ENCODE measurements around the gene ELAVL4. TPM values are rescaled to one million over a fixed set of nuclear protein-coding genes. Genes with fewer than 3 reads are reported as not detected.

Gene ELAVL4
- total RNA-seq, 4 donors from 2014 or later, result not detected

DNA sequence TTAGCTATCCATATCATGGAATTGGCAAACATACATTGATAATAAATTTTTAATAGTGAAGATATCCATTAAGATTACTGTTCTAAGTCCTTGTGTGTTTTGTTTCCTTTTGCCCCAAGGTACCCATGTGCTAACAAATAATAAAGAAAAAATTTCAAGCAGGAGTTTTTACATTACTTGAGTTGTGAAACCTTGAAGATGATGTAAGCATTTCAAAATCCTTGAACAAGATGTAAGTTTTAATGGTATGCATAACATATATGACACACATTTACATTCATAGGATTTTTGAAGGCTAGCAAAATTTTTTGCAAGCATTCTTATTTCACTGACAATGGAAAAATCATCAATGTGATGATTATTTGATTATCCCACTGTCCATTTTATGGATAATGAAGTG, 10.9 kb upstream of the ELAVL4 start:
- Histone ChIP-seq H3K36me3 (no peaks in the 10 kb centered on the region), H3K27ac (no peak overlapping the region), H3K27me3 (no peaks in the 10 kb centered on the region), H3K4me3 (no peak overlapping the region), H3K9me3 (no peaks in the 10 kb centered on the region), H3K4me1 (no peaks in the 10 kb centered on the region)
- TF ChIP-seq POLR2A (IDR thresholded peaks at IDR 0.05), result no peak
- TF ChIP-seq, protein P1, sequence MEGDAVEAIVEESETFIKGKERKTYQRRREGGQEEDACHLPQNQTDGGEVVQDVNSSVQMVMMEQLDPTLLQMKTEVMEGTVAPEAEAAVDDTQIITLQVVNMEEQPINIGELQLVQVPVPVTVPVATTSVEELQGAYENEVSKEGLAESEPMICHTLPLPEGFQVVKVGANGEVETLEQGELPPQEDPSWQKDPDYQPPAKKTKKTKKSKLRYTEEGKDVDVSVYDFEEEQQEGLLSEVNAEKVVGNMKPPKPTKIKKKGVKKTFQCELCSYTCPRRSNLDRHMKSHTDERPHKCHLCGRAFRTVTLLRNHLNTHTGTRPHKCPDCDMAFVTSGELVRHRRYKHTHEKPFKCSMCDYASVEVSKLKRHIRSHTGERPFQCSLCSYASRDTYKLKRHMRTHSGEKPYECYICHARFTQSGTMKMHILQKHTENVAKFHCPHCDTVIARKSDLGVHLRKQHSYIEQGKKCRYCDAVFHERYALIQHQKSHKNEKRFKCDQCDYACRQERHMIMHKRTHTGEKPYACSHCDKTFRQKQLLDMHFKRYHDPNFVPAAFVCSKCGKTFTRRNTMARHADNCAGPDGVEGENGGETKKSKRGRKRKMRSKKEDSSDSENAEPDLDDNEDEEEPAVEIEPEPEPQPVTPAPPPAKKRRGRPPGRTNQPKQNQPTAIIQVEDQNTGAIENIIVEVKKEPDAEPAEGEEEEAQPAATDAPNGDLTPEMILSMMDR (IDR thresholded peaks at IDR 0.05), result no peak
- intact Hi-C loops (cut with DNase I), result no loop called here
- DNase-seq, result no peak

DNA sequence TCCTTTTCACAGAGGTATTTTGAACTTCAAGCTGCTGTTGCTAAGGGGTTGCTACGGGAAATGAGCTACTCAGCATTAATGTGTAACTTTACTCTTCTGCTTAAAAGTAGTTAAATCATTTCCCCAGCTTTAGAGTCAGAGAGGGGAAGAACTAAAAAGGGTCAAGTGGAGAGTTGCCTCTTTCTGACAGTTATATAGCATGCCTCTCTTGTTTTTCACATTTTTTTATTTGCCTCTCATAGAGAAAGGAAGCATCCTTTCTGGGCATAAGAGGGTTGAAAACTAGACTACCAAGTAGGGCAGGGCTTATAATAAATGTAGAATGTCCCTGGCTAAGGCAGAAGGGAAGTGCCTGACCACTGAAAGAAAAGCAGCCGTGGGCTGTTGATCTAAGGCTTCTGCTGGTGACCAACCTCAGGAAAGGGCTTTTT, 10.1 kb upstream of the ELAVL4 start:
- intact Hi-C loops (cut with DNase I), result no loop called here
- no peaks in the 10 kb centered on the region for H3K36me3 ChIP-seq
- no peaks in the 10 kb centered on the region for H3K9me3 ChIP-seq
- H3K4me1 ChIP-seq, result no peaks in the 10 kb centered on the region
- TF ChIP-seq POLR2A (IDR thresholded peaks at IDR 0.05), result no peak
- TF ChIP-seq, protein P1 (IDR thresholded peaks at IDR 0.05), result no peak
- H3K27ac ChIP-seq, result no peak overlapping the region
- 19 to 32% methylated on average over 2 of the region's 2 CpGs for WGBS, 2 donors
- no peak for DNase-seq
- H3K27me3 ChIP-seq, result no peaks in the 10 kb centered on the region
- H3K4me3 ChIP-seq, result no peak overlapping the region

DNA sequence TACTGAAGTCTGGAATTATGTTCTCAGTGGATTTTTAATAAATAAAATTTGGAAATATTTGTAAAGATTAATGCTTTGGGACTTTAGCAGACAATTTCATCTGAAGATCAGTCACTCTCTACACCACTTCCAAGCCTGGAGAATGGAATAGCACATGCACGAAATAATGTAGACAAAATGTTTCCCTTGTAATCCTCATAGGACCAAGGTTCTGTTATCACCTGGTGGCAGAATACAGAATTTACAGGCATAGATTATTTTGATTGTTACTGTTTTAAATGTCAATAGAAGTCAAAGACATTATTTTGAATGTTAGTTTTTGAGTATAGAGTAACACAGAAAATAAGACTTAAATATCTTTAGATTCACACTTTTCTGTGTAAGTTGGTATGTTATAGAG, 9.1 kb upstream of the ELAVL4 start:
- intact Hi-C loops (cut with DNase I), result no loop called here
- no peak for DNase-seq
- H3K4me3 ChIP-seq, result no peak overlapping the region
- 53 to 86% methylated on average over 1 of the region's 1 CpG for WGBS, 2 donors
- H3K9me3 ChIP-seq, result no peaks in the 10 kb centered on the region
- H3K27me3 ChIP-seq, result peaks cover 0 to 2% (median 0%) of the 10 kb centered on the region in 4 donors
- no peak overlapping the region for H3K27ac ChIP-seq
- no peaks in the 10 kb centered on the region for H3K4me1 ChIP-seq
- H3K36me3 ChIP-seq, result no peaks in the 10 kb centered on the region
- TF ChIP-seq, protein P1 (IDR thresholded peaks at IDR 0.05), result no peak
- TF ChIP-seq POLR2A (IDR thresholded peaks at IDR 0.05), result no peak

DNA sequence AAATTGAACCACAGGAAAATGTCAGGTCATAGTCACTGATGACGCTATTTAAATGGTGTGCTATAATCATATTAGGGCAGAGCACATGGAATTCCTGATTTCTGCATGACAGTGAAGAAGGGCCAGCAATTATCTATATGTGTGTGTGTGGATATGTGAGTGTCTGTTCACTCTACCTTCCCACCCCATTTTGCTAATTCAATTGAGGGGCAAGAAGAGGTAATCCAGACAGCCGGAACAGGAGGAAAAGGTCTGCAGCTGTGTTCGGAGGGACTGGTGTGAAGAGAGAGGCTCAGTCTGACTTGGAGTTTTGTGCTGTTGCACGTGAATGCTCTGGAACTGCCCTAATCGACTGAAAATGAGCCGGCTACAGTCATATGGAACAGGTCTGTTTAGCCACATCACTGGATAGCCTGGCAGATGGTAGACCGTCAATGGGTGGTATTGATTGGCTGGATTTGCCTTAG, 5.1 kb upstream of the ELAVL4 start:
- no peak for DNase-seq
- Histone ChIP-seq H3K27me3 (peaks cover 0 to 9% (median 0%) of the 10 kb centered on the region in 4 donors), H3K4me3 (no peak overlapping the region), H3K36me3 (no peaks in the 10 kb centered on the region), H3K9me3 (no peaks in the 10 kb centered on the region), H3K4me1 (no peaks in the 10 kb centered on the region), H3K27ac (no peak overlapping the region)
- intact Hi-C loops (cut with DNase I), result no loop called here
- WGBS, 2 donors, result 58 to 70% methylated on average over 7 of the region's 7 CpGs
- TF ChIP-seq, protein P1 (IDR thresholded peaks at IDR 0.05), result no peak
- no peak for TF ChIP-seq POLR2A (IDR thresholded peaks at IDR 0.05)

DNA sequence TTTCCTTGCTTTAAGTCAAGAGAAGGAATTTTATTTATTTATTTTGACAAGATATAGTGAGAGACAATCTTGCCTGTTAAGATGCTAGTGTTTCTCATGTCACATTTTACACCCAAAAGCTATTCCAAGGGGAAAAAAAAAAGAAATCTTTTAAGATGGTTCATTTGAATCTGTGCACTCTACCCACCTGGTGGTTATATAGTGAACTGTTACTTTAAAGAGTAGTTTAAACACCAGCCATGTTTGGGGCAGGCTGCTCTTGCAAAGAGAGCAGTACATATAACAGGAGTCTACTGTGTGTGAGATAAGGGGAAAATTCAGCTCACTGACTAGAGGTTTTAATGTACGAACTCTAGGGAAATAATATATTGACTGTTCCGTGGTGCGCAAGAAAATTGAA, 3.3 kb upstream of the ELAVL4 start:
- TF ChIP-seq, protein P1 (IDR thresholded peaks at IDR 0.05), result peak in 1 of 6 experiments; percentile 6
- no peak for TF ChIP-seq POLR2A (IDR thresholded peaks at IDR 0.05)

More for the DNA sequence above, 3.3 kb upstream of the ELAVL4 start:
- Histone ChIP-seq H3K4me3 (no peak overlapping the region), H3K27me3 (peaks cover 0 to 27% (median 0%) of the 10 kb centered on the region in 4 donors), H3K36me3 (no peaks in the 10 kb centered on the region), H3K9me3 (no peaks in the 10 kb centered on the region), H3K27ac (no peak overlapping the region), H3K4me1 (peaks cover 0 to 3% (median 0%) of the 10 kb centered on the region in 3 donors)
- whole genome bisulfite sequencing, 2 donors, result 77 to 90% methylated on average over 3 of the region's 3 CpGs
- DNase-seq, result no peak
- intact Hi-C loops (cut with DNase I), result no loop called here
